GM23248 (cell line): ENCODE results near the gene PDGFD. TPM values are rescaled to one million over a fixed set of nuclear protein-coding genes. Genes with fewer than 3 reads are reported as not detected.

ENCODE experiments used
- DNase-seq: peaks from one replicate; pipeline ENCODE4 v3.0.0-alpha.2; 2015
- H2AFZ ChIP-seq: fragments of 200-600 bp; sonication (generic); 2 replicates; pipeline ENCODE4 v1.6.1; 2016; ENCODE audit warnings: antibody characterized with exemption
- H3F3A ChIP-seq: fragments of 200-600 bp; sonication (generic); 2 replicates; pipeline ENCODE4 v1.6.1; 2016; ENCODE audit warnings: mild to moderate bottlenecking, antibody characterized with exemption, mixed run types; ENCODE audit not compliant: insufficient read depth
- H3K27ac ChIP-seq: fragments of 200-600 bp; sonication (generic); 2 replicates; pipeline ENCODE4 v1.5.1; 2016; ENCODE audit warnings: mild to moderate bottlenecking
- H3K27me3 ChIP-seq: fragments of 200-600 bp; sonication (generic); replicated peaks from 2 replicates; pipeline ENCODE4 v1.6.1; 2016; ENCODE audit warnings: mild to moderate bottlenecking; ENCODE audit not compliant: insufficient read depth
- H3K36me3 ChIP-seq: fragments of 200-600 bp; sonication (generic); 2 replicates; pipeline ENCODE4 v1.6.1; 2016; ENCODE audit warnings: low read depth, mild to moderate bottlenecking
- H3K4me1 ChIP-seq: fragments of 200-600 bp; sonication (generic); 2 replicates; pipeline ENCODE4 v1.6.1; 2016; ENCODE audit warnings: mild to moderate bottlenecking; ENCODE audit not compliant: insufficient read depth
- H3K4me2 ChIP-seq: fragments of 200-600 bp; sonication (generic); one replicate; pipeline ENCODE4 v1.6.1; 2016; ENCODE audit warnings: mild to moderate bottlenecking; ENCODE audit not compliant: unreplicated experiment
- H3K4me3 ChIP-seq: fragments of 200-600 bp; sonication (generic); 2 replicates; pipeline ENCODE4 v1.5.1; 2016; ENCODE audit warnings: mild to moderate bottlenecking
- H3K79me2 ChIP-seq: fragments of 200-600 bp; sonication (generic); 2 replicates; pipeline ENCODE4 v1.6.1; 2016; ENCODE audit warnings: mild to moderate bottlenecking; ENCODE audit not compliant: insufficient read depth
- H3K9ac ChIP-seq: fragments of 200-600 bp; sonication (generic); 2 replicates; pipeline ENCODE4 v1.6.1; 2016; ENCODE audit warnings: mild to moderate bottlenecking
- H3K9me2 ChIP-seq: fragments of 200-600 bp; sonication (generic); 2 replicates; pipeline ENCODE4 v1.6.1; 2016; ENCODE audit warnings: mixed run types, mild to moderate bottlenecking, moderate library complexity; ENCODE audit not compliant: insufficient read depth
- H3K9me3 ChIP-seq: fragments of 200-600 bp; sonication (generic); one replicate; pipeline ENCODE4 v1.6.1; 2017; ENCODE audit warnings: low read depth
- H4K20me1 ChIP-seq: fragments of 200-600 bp; sonication (generic); 2 replicates; pipeline ENCODE4 v1.6.0; 2016; ENCODE audit not compliant: insufficient read depth
- EZH2 ChIP-seq: fragments of 200-600 bp; sonication (generic); IDR thresholded peaks from 2 replicates; pipeline ENCODE4 v1.6.1; 2018; ENCODE audit warnings: antibody characterized with exemption, mild to moderate bottlenecking; ENCODE audit not compliant: insufficient read depth, poor library complexity, severe bottlenecking
- EZH2phosphoT487 ChIP-seq: fragments of 200-600 bp; sonication (generic); IDR thresholded peaks from 2 replicates; pipeline ENCODE4 v1.6.1; 2018; ENCODE audit warnings: antibody characterized with exemption, moderate library complexity, mild to moderate bottlenecking, low read depth; ENCODE audit not compliant: insufficient read depth
- WGBS, 2 experiments: methylation state at CpG; one replicate each; pipeline ENCODE4 v1.1.6; 2015 to 2017; ENCODE audit warnings: low lambda C conversion rate in 2 of 2, low coverage in 1 of 2; ENCODE audit errors: missing lambda C conversion rate in 2 of 2; 5-methylcytosine and 5-hydroxymethylcytosine counted together
- in situ Hi-C: fragments of 300-500 bp; cut with MboI; formaldehyde crosslinking; loops from 2 replicates; pipeline ENCODE4 v1.15.0; 2020
- polyA plus RNA-seq: library from polyadenylated mRNA; unstranded; fragments of >200 nt; fragmentation: Nextera tagmentation; extraction: Ambion mirVana; gene quantifications from 2 replicates; pipeline ENCODE4 v1.2.1, GENCODE V29; 2016
- total RNA-seq: library from RNA; depleted of rRNA; stranded (reverse); fragments of >200 nt; shearing (Covaris generic); gene quantifications from 2 replicates; pipeline ENCODE4 v1.2.3, GENCODE V29; 2014

Gene PDGFD
- total and polyA plus RNA-seq, 2 experiments from 2014 or later: 0.81 to 1.3 TPM

- Histone ChIP-seq H3K4me2 (no peak overlapping the region), H3K9me2 (no peaks in the 10 kb centered on the region), H2AFZ (no peak overlapping the region), H3K9me3 (no peaks in the 10 kb centered on the region), H4K20me1 (no peaks in the 10 kb centered on the region), H3K9ac (no peak overlapping the region), H3K27ac (no peak overlapping the region), H3K4me3 (no peak overlapping the region), H3K36me3 (no peaks in the 10 kb centered on the region), H3F3A (no peaks in the 10 kb centered on the region), H3K4me1 (no peaks in the 10 kb centered on the region), H3K79me2 (no peaks in the 10 kb centered on the region), H3K27me3 (no peaks in the 10 kb centered on the region)
- 81 to 84% methylated on average over 5 of the region's 5 CpGs for WGBS, 2 experiments
- in situ Hi-C loops: no loop called here
- TF ChIP-seq EZH2 (no peak), EZH2phosphoT487 (no peak)
- no peak for DNase-seq
Measured at GRCh38 chr11:103928802-103929161, 235.2 kb downstream of the PDGFD start.

GRCh38 chr11:103928040-103928801 is 235.7 kb downstream of the PDGFD start:
- no peak overlapping the region for H3K4me2 ChIP-seq
- H4K20me1 ChIP-seq: no peaks in the 10 kb centered on the region
- no peaks in the 10 kb centered on the region for H3K79me2 ChIP-seq
- 96 to 97% methylated on average over 5 of the region's 5 CpGs for WGBS, 2 experiments
- no peak overlapping the region for H2AFZ ChIP-seq
- no peaks in the 10 kb centered on the region for H3K9me3 ChIP-seq
- no peaks in the 10 kb centered on the region for H3K9me2 ChIP-seq
- H3K36me3 ChIP-seq: no peaks in the 10 kb centered on the region
- in situ Hi-C loops: no loop called here
- no peak overlapping the region for H3K4me3 ChIP-seq
- no peaks in the 10 kb centered on the region for H3K27me3 ChIP-seq
- H3K4me1 ChIP-seq: peaks cover 4% of the 10 kb centered on the region; the same call in 1 of the 2 replicates
- DNase-seq: no peak
- H3K9ac ChIP-seq: no peak overlapping the region
- H3K27ac ChIP-seq: no peak overlapping the region
- no peak for TF ChIP-seq EZH2phosphoT487
- 0 out of 2 replicates have a peak, but pooled peaks cover 1% of the 10 kb centered on the region for H3F3A ChIP-seq

- H3K9ac ChIP-seq: no peak overlapping the region
- H3K4me1 ChIP-seq: peaks cover 8% of the 10 kb centered on the region; the same call in 1 of the 2 replicates
- in situ Hi-C loops: no loop called here
- no peak overlapping the region for H3K27ac ChIP-seq
- no peaks in the 10 kb centered on the region for H4K20me1 ChIP-seq
- no peak overlapping the region for H3K4me3 ChIP-seq
- H2AFZ ChIP-seq: no peak overlapping the region
- 0 out of 2 replicates have a peak, but pooled peaks cover 3% of the 10 kb centered on the region for H3F3A ChIP-seq
- H3K4me2 ChIP-seq: no peak overlapping the region
- no peaks in the 10 kb centered on the region for H3K36me3 ChIP-seq
- peak; percentile 65 for DNase-seq
- H3K9me2 ChIP-seq: no peaks in the 10 kb centered on the region
- H3K79me2 ChIP-seq: no peaks in the 10 kb centered on the region
- H3K27me3 ChIP-seq: no peaks in the 10 kb centered on the region
- 12 to 14% methylated on average over 2 of the region's 2 CpGs for WGBS, 2 experiments
- no peaks in the 10 kb centered on the region for H3K9me3 ChIP-seq
- no peak for TF ChIP-seq EZH2
Measured at GRCh38 chr11:103927535-103927934, 236.4 kb downstream of the PDGFD start.

- H3K27me3 ChIP-seq: no peaks in the 10 kb centered on the region
- 0 out of 2 replicates have a peak, but pooled peaks cover 3% of the 10 kb centered on the region for H3F3A ChIP-seq
- H3K27ac ChIP-seq: no peak overlapping the region
- peaks cover 8% of the 10 kb centered on the region; the same call in 1 of the 2 replicates for H3K4me1 ChIP-seq
- H3K9me3 ChIP-seq: no peaks in the 10 kb centered on the region
- no peak overlapping the region for H3K4me2 ChIP-seq
- DNase-seq: no peak
- no peaks in the 10 kb centered on the region for H4K20me1 ChIP-seq
- H3K9ac ChIP-seq: no peak overlapping the region
- H3K4me3 ChIP-seq: no peak overlapping the region
- H3K36me3 ChIP-seq: no peaks in the 10 kb centered on the region
- no peaks in the 10 kb centered on the region for H3K9me2 ChIP-seq
- WGBS, 2 experiments: 67 to 70% methylated on average over 5 of the region's 5 CpGs
- H3K79me2 ChIP-seq: no peaks in the 10 kb centered on the region
- in situ Hi-C loops: no loop called here
- no peak overlapping the region for H2AFZ ChIP-seq
- TF ChIP-seq EZH2phosphoT487 (no peak), EZH2 (no peak)
Measured at GRCh38 chr11:103926990-103927389, 237.0 kb downstream of the PDGFD start.
